Measurements from ENCODE around the gene MXD1.

- no peak for TF ChIP-seq CTCF (conservative IDR thresholded peaks at IDR 0.05; ENCODE audit: low read length)
- TF ChIP-seq EZH2phosphoT487 (IDR thresholded peaks at IDR 0.05; ENCODE audit: borderline replicate concordance) = no peak
Observed at GRCh38 chr2:69977186-69977585, 62.3 kb downstream of the MXD1 start.

Measured in Loucy (cell line).